SU-DHL-6 (cell line): ENCODE measurements around the gene SLC25A39.

ENCODE experiments used
- H2AFZ ChIP-seq: fragments of 200-600 bp; sonication (generic); 2 replicates; pipeline ENCODE4 v1.6.1; 2014; ENCODE audit warnings: low read depth, mild to moderate bottlenecking, moderate library complexity, mixed read lengths, antibody characterized with exemption, low read length; ENCODE audit not compliant: severe bottlenecking
- H3F3A ChIP-seq: fragments of 200-600 bp; shearing (Covaris generic); 2 replicates; pipeline ENCODE4 v1.6.0; 2016; ENCODE audit warnings: antibody characterized with exemption, mild to moderate bottlenecking; ENCODE audit not compliant: insufficient read depth
- H3K27ac ChIP-seq: fragments of 200-600 bp; sonication (generic); 2 replicates; pipeline ENCODE4 v1.5.1; 2016; ENCODE audit warnings: low read depth, mild to moderate bottlenecking, low read length, moderate library complexity, mixed read lengths
- H3K27me3 ChIP-seq: fragments of 200-600 bp; sonication (generic), shearing (Covaris generic); 2 replicates; pipeline ENCODE4 v1.6.0; 2014; ENCODE audit warnings: mild to moderate bottlenecking, low read length
- H3K36me3 ChIP-seq: fragments of 200-600 bp; sonication (generic); 2 replicates; pipeline ENCODE4 v1.6.1; 2014; ENCODE audit warnings: mild to moderate bottlenecking, low read length, mixed read lengths
- H3K4me2 ChIP-seq: fragments of 300-600, 200-600 bp; shearing (Covaris generic), sonication (generic); 2 replicates; pipeline ENCODE4 v1.6.0; 2014; ENCODE audit warnings: low read length, low read depth, mild to moderate bottlenecking; ENCODE audit not compliant: poor library complexity, severe bottlenecking
- H3K4me3 ChIP-seq: fragments of 200-600 bp; sonication (generic); 2 replicates; pipeline ENCODE4 v1.5.1; 2014; ENCODE audit warnings: antibody characterized with exemption, low read length, mild to moderate bottlenecking, mixed read lengths; ENCODE audit not compliant: insufficient read depth, poor library complexity, severe bottlenecking
- H3K79me2 ChIP-seq: fragments of 200-600 bp; sonication (generic); 2 replicates; pipeline ENCODE4 v1.6.1; 2014; ENCODE audit warnings: mild to moderate bottlenecking, low read length, moderate library complexity; ENCODE audit not compliant: insufficient read depth
- H3K9ac ChIP-seq: fragments of 200-600 bp; sonication (generic); 2 replicates; pipeline ENCODE4 v1.7.0; 2014; ENCODE audit warnings: mild to moderate bottlenecking, low read length
- H3K9me2 ChIP-seq: fragments of 200-600 bp; sonication (generic); replicated peaks from 2 replicates; pipeline ENCODE4 v1.6.1; 2014; ENCODE audit warnings: low read length; ENCODE audit not compliant: insufficient read depth
- H3K9me3 ChIP-seq: fragments of 200-600 bp; sonication (generic); 2 replicates; pipeline ENCODE4 v1.6.1; 2014; ENCODE audit warnings: low read length, mixed read lengths; ENCODE audit not compliant: insufficient read depth
- H4K20me1 ChIP-seq: fragments of 200-600 bp; sonication (generic); 2 replicates; pipeline ENCODE4 v1.6.1; 2014; ENCODE audit warnings: low read depth, mild to moderate bottlenecking, antibody characterized with exemption, low read length, moderate library complexity, mixed read lengths
- CTCF ChIP-seq: fragments of 200-600 bp; sonication (generic); IDR thresholded peaks from one replicate; pipeline ENCODE4 v1.5.1; 2017; ENCODE audit warnings: antibody characterized with exemption, mild to moderate bottlenecking, low read length, moderate library complexity; ENCODE audit not compliant: insufficient read depth, poor library complexity, severe bottlenecking
- EZH2phosphoT487 ChIP-seq: fragments of 200-600 bp; sonication (generic), shearing (Covaris generic); conservative IDR thresholded peaks from 2 replicates; pipeline ENCODE4 v1.6.1; 2018; ENCODE audit warnings: mild to moderate bottlenecking, antibody characterized with exemption, low read length, moderate library complexity, mixed read lengths

Gene SLC25A39

GRCh38 chr17:44279346-44279665, 45.3 kb downstream of the SLC25A39 start:
- H3K36me3 ChIP-seq: no peaks in the 10 kb centered on the region
- no peaks in the 10 kb centered on the region for H3K79me2 ChIP-seq
- H3K9ac ChIP-seq: no peak overlapping the region
- H4K20me1 ChIP-seq: no peaks in the 10 kb centered on the region
- no peaks in the 10 kb centered on the region for H3F3A ChIP-seq
- H3K27ac ChIP-seq: no peak overlapping the region
- TF ChIP-seq EZH2phosphoT487 (no peak), CTCF (no peak)
- no peak overlapping the region for H2AFZ ChIP-seq
- no peaks in the 10 kb centered on the region for H3K9me3 ChIP-seq
- H3K4me3 ChIP-seq: no peak overlapping the region
- H3K9me2 ChIP-seq: no peaks in the 10 kb centered on the region
- H3K4me2 ChIP-seq: no peak overlapping the region
- H3K27me3 ChIP-seq: no peaks in the 10 kb centered on the region

- no peak for TF ChIP-seq CTCF
- no peaks in the 10 kb centered on the region for H3K9me3 ChIP-seq
- no peaks in the 10 kb centered on the region for H3K36me3 ChIP-seq
- no peak overlapping the region for H3K4me3 ChIP-seq
- no peaks in the 10 kb centered on the region for H3K27me3 ChIP-seq
- no peak overlapping the region for H3K27ac ChIP-seq
- no peaks in the 10 kb centered on the region for H3K79me2 ChIP-seq
- no peak overlapping the region for H2AFZ ChIP-seq
- no peaks in the 10 kb centered on the region for H4K20me1 ChIP-seq
- no peak overlapping the region for H3K9ac ChIP-seq
- H3F3A ChIP-seq: no peaks in the 10 kb centered on the region
- H3K9me2 ChIP-seq: no peaks in the 10 kb centered on the region
- no peak overlapping the region for H3K4me2 ChIP-seq
Observed at GRCh38 chr17:44277976-44278375, 46.6 kb downstream of the SLC25A39 start.

GRCh38 chr17:44273607-44274006, 51.0 kb downstream of the SLC25A39 start:
- Histone ChIP-seq H3K9ac (no peak overlapping the region), H3K9me2 (no peaks in the 10 kb centered on the region), H3F3A (no peaks in the 10 kb centered on the region), H3K27me3 (no peaks in the 10 kb centered on the region), H3K4me2 (no peak overlapping the region), H3K4me3 (no peak overlapping the region), H3K9me3 (no peaks in the 10 kb centered on the region), H4K20me1 (no peaks in the 10 kb centered on the region), H3K79me2 (no peaks in the 10 kb centered on the region), H3K36me3 (no peaks in the 10 kb centered on the region), H3K27ac (no peak overlapping the region), H2AFZ (no peak overlapping the region)
- TF ChIP-seq CTCF: no peak
- TF ChIP-seq EZH2phosphoT487: no peak

- H3K27me3 ChIP-seq: no peaks in the 10 kb centered on the region
- no peak overlapping the region for H2AFZ ChIP-seq
Observed at GRCh38 chr17:44272954-44273353, 51.7 kb downstream of the SLC25A39 start.

More at GRCh38 chr17:44272954-44273353, 51.7 kb downstream of the SLC25A39 start:
- H4K20me1 ChIP-seq: no peaks in the 10 kb centered on the region
- H3K4me2 ChIP-seq: no peak overlapping the region
- H3K9me2 ChIP-seq: no peaks in the 10 kb centered on the region
- H3F3A ChIP-seq: no peaks in the 10 kb centered on the region
- H3K9me3 ChIP-seq: no peaks in the 10 kb centered on the region
- no peak overlapping the region for H3K4me3 ChIP-seq
- TF ChIP-seq CTCF: no peak
- no peak for TF ChIP-seq EZH2phosphoT487
- H3K27ac ChIP-seq: no peak overlapping the region
- no peaks in the 10 kb centered on the region for H3K36me3 ChIP-seq
- no peak overlapping the region for H3K9ac ChIP-seq
- H3K79me2 ChIP-seq: no peaks in the 10 kb centered on the region
